Measurements from ENCODE around the gene SPEN. TPM values are rescaled to one million over a fixed set of nuclear protein-coding genes. Genes with fewer than 3 reads are reported as not detected.

Gene SPEN
- total RNA-seq, 1 experiment from 2014 or later = 26.8 TPM

GRCh38 chr1:15848929-15849774 is 1.6 kb downstream of the SPEN start:
- H3K9me3 ChIP-seq (ENCODE audit: low read length) = no peaks in the 10 kb centered on the region

GRCh38 chr1:15849775-15850324 is 2.3 kb downstream of the SPEN start:
- Histone ChIP-seq H3K36me3 (ENCODE audit: insufficient read depth, low read length) (no peaks in the 10 kb centered on the region), H3K79me2 (ENCODE audit: low read length) (peaks cover 56% of the 10 kb centered on the region), H3K27me3 (ENCODE audit: low read length) (no peaks in the 10 kb centered on the region), H3K4me2 (ENCODE audit: low read depth, low read length, poor library complexity, severe bottlenecking) (peak overlapping the region; percentile 86), H3K4me1 (ENCODE audit: low read length) (peaks cover 67% of the 10 kb centered on the region), H2AFZ (ENCODE audit: low read length) (no peak overlapping the region), H3K27ac (ENCODE audit: low read length) (no peak overlapping the region), H3K9me2 (replicated peaks; ENCODE audit: insufficient read depth, low read length) (no peaks in the 10 kb centered on the region), H4K20me1 (ENCODE audit: insufficient read depth, low read depth, low read length) (peaks cover 32% of the 10 kb centered on the region), H3K4me3 (ENCODE audit: low read length) (peak overlapping the region; percentile 72), H3K9me3 (ENCODE audit: low read length) (no peaks in the 10 kb centered on the region), H3K9ac (ENCODE audit: low read length) (peak overlapping the region; percentile 81)
- no peak for DNase-seq

More at GRCh38 chr1:15848929-15849774, 1.6 kb downstream of the SPEN start:
- Histone ChIP-seq H3K4me1 (ENCODE audit: low read length) (peaks cover 72% of the 10 kb centered on the region), H3K9ac (ENCODE audit: low read length) (peak overlapping the region; percentile 81), H3K9me2 (replicated peaks; ENCODE audit: insufficient read depth, low read length) (no peaks in the 10 kb centered on the region), H3K27me3 (ENCODE audit: low read length) (no peaks in the 10 kb centered on the region), H2AFZ (ENCODE audit: low read length) (no peak overlapping the region), H4K20me1 (ENCODE audit: insufficient read depth, low read depth, low read length) (peaks cover 32% of the 10 kb centered on the region), H3K36me3 (ENCODE audit: insufficient read depth, low read length) (no peaks in the 10 kb centered on the region), H3K4me2 (ENCODE audit: low read depth, low read length, poor library complexity, severe bottlenecking) (peak overlapping the region; percentile 86), H3K4me3 (ENCODE audit: low read length) (peak overlapping the region; percentile 72), H3K27ac (ENCODE audit: low read length) (no peak overlapping the region), H3K79me2 (ENCODE audit: low read length) (peaks cover 49% of the 10 kb centered on the region)
- DNase-seq = peak; percentile 65

GRCh38 chr1:15850471-15851001 is 3.0 kb downstream of the SPEN start:
- Histone ChIP-seq H3K79me2 (ENCODE audit: low read length) (peaks cover 63% of the 10 kb centered on the region), H3K36me3 (ENCODE audit: insufficient read depth, low read length) (no peaks in the 10 kb centered on the region), H3K27ac (ENCODE audit: low read length) (no peak overlapping the region), H4K20me1 (ENCODE audit: insufficient read depth, low read depth, low read length) (peaks cover 37% of the 10 kb centered on the region), H3K4me1 (ENCODE audit: low read length) (peaks cover 66% of the 10 kb centered on the region), H3K4me3 (ENCODE audit: low read length) (0 out of 2 replicates have a peak overlapping the region, but pooled peaks have one; percentile 2), H3K9ac (ENCODE audit: low read length) (no peak overlapping the region), H3K27me3 (ENCODE audit: low read length) (no peaks in the 10 kb centered on the region), H3K9me2 (replicated peaks; ENCODE audit: insufficient read depth, low read length) (no peaks in the 10 kb centered on the region), H3K9me3 (ENCODE audit: low read length) (no peaks in the 10 kb centered on the region), H3K4me2 (ENCODE audit: low read depth, low read length, poor library complexity, severe bottlenecking) (peak overlapping the region; percentile 86), H2AFZ (ENCODE audit: low read length) (no peak overlapping the region)
- DNase-seq = no peak

GRCh38 chr1:15851210-15852035 is 3.9 kb downstream of the SPEN start:
- H3K9ac ChIP-seq (ENCODE audit: low read length) = no peak overlapping the region
- H2AFZ ChIP-seq (ENCODE audit: low read length) = no peak overlapping the region
- no peak overlapping the region for H3K27ac ChIP-seq (ENCODE audit: low read length)
- no peaks in the 10 kb centered on the region for H3K36me3 ChIP-seq (ENCODE audit: insufficient read depth, low read length)
- H3K9me2 ChIP-seq (replicated peaks; ENCODE audit: insufficient read depth, low read length) = no peaks in the 10 kb centered on the region
- H3K4me1 ChIP-seq (ENCODE audit: low read length) = peaks cover 57% of the 10 kb centered on the region
- H3K79me2 ChIP-seq (ENCODE audit: low read length) = peaks cover 72% of the 10 kb centered on the region
- H3K4me2 ChIP-seq (ENCODE audit: low read depth, low read length, poor library complexity, severe bottlenecking) = peak overlapping the region; percentile 86
- peaks cover 37% of the 10 kb centered on the region for H4K20me1 ChIP-seq (ENCODE audit: insufficient read depth, low read depth, low read length)
- H3K4me3 ChIP-seq (ENCODE audit: low read length) = no peak overlapping the region
- H3K9me3 ChIP-seq (ENCODE audit: low read length) = no peaks in the 10 kb centered on the region
- no peak for DNase-seq
- no peaks in the 10 kb centered on the region for H3K27me3 ChIP-seq (ENCODE audit: low read length)

GRCh38 chr1:15852036-15852827 is 4.7 kb downstream of the SPEN start:
- H3K4me2 ChIP-seq (ENCODE audit: low read depth, low read length, poor library complexity, severe bottlenecking) = peak overlapping the region; percentile 86
- H3K9ac ChIP-seq (ENCODE audit: low read length) = no peak overlapping the region
- H3K27ac ChIP-seq (ENCODE audit: low read length) = no peak overlapping the region
- H3K4me1 ChIP-seq (ENCODE audit: low read length) = peaks cover 49% of the 10 kb centered on the region
- H3K36me3 ChIP-seq (ENCODE audit: insufficient read depth, low read length) = no peaks in the 10 kb centered on the region
- DNase-seq = peak; percentile 67
- no peaks in the 10 kb centered on the region for H3K9me3 ChIP-seq (ENCODE audit: low read length)
- no peaks in the 10 kb centered on the region for H3K27me3 ChIP-seq (ENCODE audit: low read length)
- peaks cover 37% of the 10 kb centered on the region for H4K20me1 ChIP-seq (ENCODE audit: insufficient read depth, low read depth, low read length)
- no peaks in the 10 kb centered on the region for H3K9me2 ChIP-seq (replicated peaks; ENCODE audit: insufficient read depth, low read length)
- no peak overlapping the region for H3K4me3 ChIP-seq (ENCODE audit: low read length)
- H2AFZ ChIP-seq (ENCODE audit: low read length) = no peak overlapping the region
- H3K79me2 ChIP-seq (ENCODE audit: low read length) = peaks cover 80% of the 10 kb centered on the region

GRCh38 chr1:15852828-15853302 is 5.4 kb downstream of the SPEN start:
- H2AFZ ChIP-seq (ENCODE audit: low read length) = no peak overlapping the region
- DNase-seq = no peak
- H3K9me2 ChIP-seq (replicated peaks; ENCODE audit: insufficient read depth, low read length) = no peaks in the 10 kb centered on the region
- no peak overlapping the region for H3K27ac ChIP-seq (ENCODE audit: low read length)
- no peaks in the 10 kb centered on the region for H3K36me3 ChIP-seq (ENCODE audit: insufficient read depth, low read length)
- peaks cover 84% of the 10 kb centered on the region for H3K79me2 ChIP-seq (ENCODE audit: low read length)
- peaks cover 37% of the 10 kb centered on the region for H4K20me1 ChIP-seq (ENCODE audit: insufficient read depth, low read depth, low read length)
- H3K9ac ChIP-seq (ENCODE audit: low read length) = no peak overlapping the region
- no peaks in the 10 kb centered on the region for H3K9me3 ChIP-seq (ENCODE audit: low read length)
- peak overlapping the region; percentile 86 for H3K4me2 ChIP-seq (ENCODE audit: low read depth, low read length, poor library complexity, severe bottlenecking)
- H3K4me1 ChIP-seq (ENCODE audit: low read length) = peaks cover 48% of the 10 kb centered on the region
- H3K4me3 ChIP-seq (ENCODE audit: low read length) = no peak overlapping the region
- no peaks in the 10 kb centered on the region for H3K27me3 ChIP-seq (ENCODE audit: low read length)

GRCh38 chr1:15856888-15857287 is 9.4 kb downstream of the SPEN start:
- Histone ChIP-seq H3K4me1 (ENCODE audit: low read length) (peaks cover 17% of the 10 kb centered on the region), H3K27ac (ENCODE audit: low read length) (no peak overlapping the region), H2AFZ (ENCODE audit: low read length) (no peak overlapping the region), H3K9ac (ENCODE audit: low read length) (no peak overlapping the region), H3K36me3 (ENCODE audit: insufficient read depth, low read length) (no peaks in the 10 kb centered on the region), H3K9me3 (ENCODE audit: low read length) (no peaks in the 10 kb centered on the region), H3K4me3 (ENCODE audit: low read length) (no peak overlapping the region), H3K79me2 (ENCODE audit: low read length) (peaks cover 88% of the 10 kb centered on the region), H3K9me2 (replicated peaks; ENCODE audit: insufficient read depth, low read length) (no peaks in the 10 kb centered on the region), H3K4me2 (ENCODE audit: low read depth, low read length, poor library complexity, severe bottlenecking) (no peak overlapping the region), H3K27me3 (ENCODE audit: low read length) (no peaks in the 10 kb centered on the region), H4K20me1 (ENCODE audit: insufficient read depth, low read depth, low read length) (peaks cover 19% of the 10 kb centered on the region)
- DNase-seq = no peak

All from Karpas-422 (cell line).